HCT116 (cell line): ENCODE data around the gene CR1L. TPM values are rescaled to one million over a fixed set of nuclear protein-coding genes. Genes with fewer than 3 reads are reported as not detected.
"Not testable (repeated sequence)": the region's sequence is repeated elsewhere in the genome, so short reads cannot be mapped to it uniquely, and the experiment has no call there.

Experiments
- ATAC-seq: fragments of 200-7000 bp; cut with Tn5 transposase; 2 replicates; pipeline ENCODE4 v1.9.1; 2020; ENCODE audit warnings: mild to moderate bottlenecking, moderate library complexity
- BruUV-seq: library from RNA; stranded (reverse); fragments of 400-500 nt; replicated peaks from 2 replicates; lab custom pipeline; 2021; lab: Mats Ljungman, UMichigan
- CTCF ChIA-PET: fragments of 300-600 bp; sonication (Branson Sonifier 250); formaldehyde crosslinking; loops from one replicate; lab custom pipeline; 2021; ENCODE audit warnings: antibody characterized with exemption; lab: Charles Lee
- POLR2A ChIA-PET: fragments of 300-600, 350-600 bp; sonication (Branson Sonifier 250); formaldehyde crosslinking; loops from one replicate; lab custom pipeline; 2021; ENCODE audit warnings: antibody characterized with exemption; lab: Charles Lee
- RAD21 ChIA-PET, 2 experiments: fragments of 300-600 bp; sonication (Branson Sonifier 250); formaldehyde crosslinking; loops; one replicate each; lab custom pipeline; 2023; ENCODE audit warnings: low total read pairs in 2 of 2; ENCODE audit not compliant: uncharacterized antibody in 2 of 2, unreplicated experiment in 2 of 2, low non-redundant PET in 1 of 2; lab: Charles Lee
- DNase-seq: peaks from one replicate; pipeline ENCODE4 v3.0.0-alpha.2; 2010; ENCODE audit warnings: low read depth, low spot score
- H2AFZ ChIP-seq: fragments of 200-600 bp; shearing (Covaris generic), sonication (generic); 2 replicates; pipeline ENCODE4 v1.6.1; 2017; ENCODE audit warnings: low read depth, mixed run types, mixed read lengths, antibody characterized with exemption, low read length; ENCODE audit not compliant: poor library complexity, severe bottlenecking
- H3K27ac ChIP-seq: 2 replicates; pipeline ENCODE4 v1.5.1; 2012; ENCODE audit warnings: low read depth, low read length
- H3K27me3 ChIP-seq: fragments of 200-600 bp; sonication (generic); 2 replicates; pipeline ENCODE4 v1.6.1; 2016; ENCODE audit warnings: mixed run types, low read length, mixed read lengths; ENCODE audit not compliant: insufficient read depth
- H3K36me3 ChIP-seq, 2 experiments: fragments of 200-500 bp in 1 of 2; fragments of 200-600 bp in 1 of 2; sonication (Bioruptor generic) in 1 of 2; sonication (generic) in 1 of 2; 2 replicates each; pipeline versions ENCODE4 v1.5.1 to v1.6.1; 2014 to 2016; ENCODE audit warnings: low read length in 2 of 2, inconsistent platforms in 1 of 2, mixed read lengths in 1 of 2, mixed run types in 1 of 2; ENCODE audit not compliant: insufficient read depth in 2 of 2, control insufficient read depth in 1 of 2
- H3K4me1 ChIP-seq, 2 experiments: fragments of 200-600 bp in 1 of 2; sonication (generic) in 1 of 2; 2 replicates each; pipeline versions ENCODE4 v1.5.1 to v1.6.1; 2012 to 2017; ENCODE audit warnings: low read length in 2 of 2, inconsistent platforms in 1 of 2, mild to moderate bottlenecking in 1 of 2, mixed read lengths in 1 of 2, mixed run types in 1 of 2, moderate library complexity in 1 of 2; ENCODE audit not compliant: insufficient read depth in 2 of 2, control insufficient read depth in 1 of 2
- H3K4me2 ChIP-seq: fragments of 200-600 bp; sonication (generic); 2 replicates; pipeline ENCODE4 v1.6.1; 2017; ENCODE audit warnings: mixed run types, low read length, mixed read lengths
- H3K4me3 ChIP-seq, 2 experiments: fragments of 200-600 bp in 1 of 2; sonication (generic) in 1 of 2; replicated peaks in 1 of 2; 2 replicates each; pipeline ENCODE4 v1.5.1; 2011 to 2016; ENCODE audit warnings: low read length in 2 of 2, control low read depth in 1 of 2, low read depth in 1 of 2, mild to moderate bottlenecking in 1 of 2, mixed read lengths in 1 of 2, mixed run types in 1 of 2
- H3K79me2 ChIP-seq: fragments of 200-600 bp; sonication (generic); 2 replicates; pipeline ENCODE4 v1.6.1; 2017; ENCODE audit warnings: mild to moderate bottlenecking, mixed run types, low read length, moderate library complexity, mixed read lengths; ENCODE audit not compliant: insufficient read depth
- H3K9ac ChIP-seq: fragments of 200-600 bp; sonication (generic); 2 replicates; pipeline ENCODE4 v1.6.1; 2016; ENCODE audit warnings: low read length, mixed read lengths
- H3K9me2 ChIP-seq: fragments of 200-600 bp; sonication (generic), shearing (Covaris generic); 2 replicates; pipeline ENCODE4 v1.6.1; 2017; ENCODE audit warnings: mixed run types, mild to moderate bottlenecking, moderate library complexity; ENCODE audit not compliant: insufficient read depth
- H3K9me3 ChIP-seq, 2 experiments: fragments of 200-500 bp in 1 of 2; fragments of 200-600 bp in 1 of 2; sonication (Bioruptor generic) in 1 of 2; sonication (generic) in 1 of 2; 2 replicates each; pipeline ENCODE4 v1.6.1; 2014 to 2017; ENCODE audit warnings: low read length in 2 of 2, mixed read lengths in 2 of 2, inconsistent platforms in 1 of 2, low read depth in 1 of 2, mild to moderate bottlenecking in 1 of 2, mixed run types in 1 of 2, moderate library complexity in 1 of 2; ENCODE audit not compliant: control insufficient read depth in 1 of 2, insufficient read depth in 1 of 2
- H4K20me1 ChIP-seq: fragments of 200-600 bp; sonication (generic), shearing (Covaris generic); 2 replicates; pipeline ENCODE4 v1.6.1; 2017; ENCODE audit warnings: mixed run types, mild to moderate bottlenecking, moderate library complexity; ENCODE audit not compliant: insufficient read depth
- CBX3 ChIP-seq: IDR thresholded peaks from 2 replicates; pipeline ENCODE4 v1.6.1; 2012; ENCODE audit warnings: low read depth
- CEBPB ChIP-seq: IDR thresholded peaks from 2 replicates; pipeline ENCODE4 v1.6.1; 2012; ENCODE audit warnings: low read depth
- EZH2 ChIP-seq: fragments of 200-600 bp; sonication (generic); IDR thresholded peaks from 2 replicates; pipeline ENCODE4 v1.6.1; 2017; ENCODE audit warnings: antibody characterized with exemption, mixed run types
- FOSL1 ChIP-seq: IDR thresholded peaks from 2 replicates; pipeline ENCODE4 v1.6.1; 2012; ENCODE audit warnings: low read depth
- POLR2A ChIP-seq: IDR thresholded peaks from 2 replicates; pipeline ENCODE4 v1.7.0; 2011; ENCODE audit warnings: borderline replicate concordance; ENCODE audit not compliant: insufficient read depth, insufficient read length; ENCODE audit errors: extremely low read depth
- POLR2AphosphoS5 ChIP-seq: IDR thresholded peaks from 2 replicates; pipeline ENCODE4 v1.6.1; 2011; ENCODE audit warnings: mild to moderate bottlenecking, low read depth, low read length, moderate library complexity
- SIN3A ChIP-seq: IDR thresholded peaks from 2 replicates; pipeline ENCODE4 v1.6.1; 2012; ENCODE audit warnings: low read depth
- SRF ChIP-seq: IDR thresholded peaks from 2 replicates; pipeline ENCODE4 v1.6.1; 2012; ENCODE audit warnings: low read depth
- TCF7L2 ChIP-seq: IDR thresholded peaks from 2 replicates; pipeline ENCODE4 v1.7.0; 2011; ENCODE audit warnings: borderline replicate concordance, inconsistent platforms; ENCODE audit not compliant: insufficient read depth, insufficient read length; ENCODE audit errors: extremely low read depth
- YY1 ChIP-seq: IDR thresholded peaks from 2 replicates; pipeline ENCODE4 v1.6.1; 2011; ENCODE audit warnings: low read length, low read depth, moderate library complexity, mild to moderate bottlenecking; ENCODE audit not compliant: insufficient replicate concordance; ENCODE audit errors: extremely low read depth
- intact Hi-C: fragments of 100-400 bp; cut with micrococcal nuclease; formaldehyde crosslinking; loops from 2 replicates; pipeline ENCODE4 v1.10.0; 2022
- total RNA-seq: library from RNA; stranded (reverse); gene quantifications from one replicate; pipeline ENCODE4 v1.2.1, GENCODE V29; 2021; ENCODE audit not compliant: unreplicated experiment
- TF ChIP-seq, protein P1 (sequence below): IDR thresholded peaks from 2 replicates; pipeline ENCODE4 v1.6.1; 2012; ENCODE audit warnings: low read depth
- TF ChIP-seq, protein P2 (sequence below), 3 experiments: fragments of 200-600 bp in 1 of 3; sonication (generic) in 1 of 3; IDR thresholded peaks in 2 of 3; conservative IDR thresholded peaks in 1 of 3; 2 replicates each; pipeline ENCODE4 v1.5.1; 2012 to 2017; ENCODE audit warnings: low read depth in 2 of 3, low read length in 2 of 3, antibody characterized with exemption in 1 of 3, borderline replicate concordance in 1 of 3, control low read depth in 1 of 3, mild to moderate bottlenecking in 1 of 3, mixed read lengths in 1 of 3, mixed run types in 1 of 3, moderate library complexity in 1 of 3; ENCODE audit not compliant: insufficient read depth in 1 of 3
- TF ChIP-seq, protein P3 (sequence below): IDR thresholded peaks from 2 replicates; pipeline ENCODE4 v1.6.1; 2012

CR1L gene
- total RNA-seq, 1 experiment from 2014 or later, result 0.15 TPM

DNA sequence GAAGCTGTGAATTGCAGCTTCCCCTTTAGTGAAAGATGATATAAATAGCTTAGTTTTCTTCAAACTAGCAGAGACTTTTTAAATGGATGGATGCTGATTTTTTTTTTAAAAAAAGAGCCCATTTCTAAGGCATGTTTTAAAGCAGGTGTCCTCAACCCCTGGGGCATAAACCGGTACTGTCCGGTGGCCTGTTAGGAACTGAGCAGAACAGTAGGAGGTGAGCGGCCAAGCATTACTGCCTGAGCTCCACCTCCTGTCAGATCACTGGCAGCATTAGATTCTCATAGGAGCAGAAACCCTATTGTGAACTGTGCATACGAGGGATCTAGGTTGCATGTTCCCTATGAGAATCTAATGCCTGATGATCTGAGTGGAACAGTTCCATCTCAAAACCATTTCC, 31.2 kb downstream of the CR1L start:
- no peak for ATAC-seq
- ChIA-PET CTCF (interaction anchor here (1.0 kb wide), 1 partner anchor 22 kb away, joined by 3 read pairs; no protein-coding TSS in a partner anchor), RAD21 (no interaction called here), POLR2A (no interaction called here)
- no peaks in the 10 kb centered on the region for H3K9me3 ChIP-seq
- H3K9me2 ChIP-seq, result no peaks in the 10 kb centered on the region
- no peak for DNase-seq
- H3K9ac ChIP-seq, result no peak overlapping the region
- BruUV-seq, result no TSS peak
- H2AFZ ChIP-seq, result no peak overlapping the region
- no peaks in the 10 kb centered on the region for H3K36me3 ChIP-seq
- no peaks in the 10 kb centered on the region for H3K4me1 ChIP-seq
- H4K20me1 ChIP-seq, result no peaks in the 10 kb centered on the region
- intact Hi-C loops, result loop anchor here (10.0 kb wide), 1 partner anchor 591 kb away; the partner anchor contains the start of gene C4BPB
- TF ChIP-seq CEBPB (no peak), SRF (no peak), POLR2AphosphoS5 (no peak), CBX3 (no peak), FOSL1 (no peak), SIN3A (no peak), YY1 (no peak), EZH2 (no peak), TCF7L2 (no peak), POLR2A (no peak)
- TF ChIP-seq, protein P1, sequence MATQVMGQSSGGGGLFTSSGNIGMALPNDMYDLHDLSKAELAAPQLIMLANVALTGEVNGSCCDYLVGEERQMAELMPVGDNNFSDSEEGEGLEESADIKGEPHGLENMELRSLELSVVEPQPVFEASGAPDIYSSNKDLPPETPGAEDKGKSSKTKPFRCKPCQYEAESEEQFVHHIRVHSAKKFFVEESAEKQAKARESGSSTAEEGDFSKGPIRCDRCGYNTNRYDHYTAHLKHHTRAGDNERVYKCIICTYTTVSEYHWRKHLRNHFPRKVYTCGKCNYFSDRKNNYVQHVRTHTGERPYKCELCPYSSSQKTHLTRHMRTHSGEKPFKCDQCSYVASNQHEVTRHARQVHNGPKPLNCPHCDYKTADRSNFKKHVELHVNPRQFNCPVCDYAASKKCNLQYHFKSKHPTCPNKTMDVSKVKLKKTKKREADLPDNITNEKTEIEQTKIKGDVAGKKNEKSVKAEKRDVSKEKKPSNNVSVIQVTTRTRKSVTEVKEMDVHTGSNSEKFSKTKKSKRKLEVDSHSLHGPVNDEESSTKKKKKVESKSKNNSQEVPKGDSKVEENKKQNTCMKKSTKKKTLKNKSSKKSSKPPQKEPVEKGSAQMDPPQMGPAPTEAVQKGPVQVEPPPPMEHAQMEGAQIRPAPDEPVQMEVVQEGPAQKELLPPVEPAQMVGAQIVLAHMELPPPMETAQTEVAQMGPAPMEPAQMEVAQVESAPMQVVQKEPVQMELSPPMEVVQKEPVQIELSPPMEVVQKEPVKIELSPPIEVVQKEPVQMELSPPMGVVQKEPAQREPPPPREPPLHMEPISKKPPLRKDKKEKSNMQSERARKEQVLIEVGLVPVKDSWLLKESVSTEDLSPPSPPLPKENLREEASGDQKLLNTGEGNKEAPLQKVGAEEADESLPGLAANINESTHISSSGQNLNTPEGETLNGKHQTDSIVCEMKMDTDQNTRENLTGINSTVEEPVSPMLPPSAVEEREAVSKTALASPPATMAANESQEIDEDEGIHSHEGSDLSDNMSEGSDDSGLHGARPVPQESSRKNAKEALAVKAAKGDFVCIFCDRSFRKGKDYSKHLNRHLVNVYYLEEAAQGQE, result no peak
- TF ChIP-seq, protein P2, sequence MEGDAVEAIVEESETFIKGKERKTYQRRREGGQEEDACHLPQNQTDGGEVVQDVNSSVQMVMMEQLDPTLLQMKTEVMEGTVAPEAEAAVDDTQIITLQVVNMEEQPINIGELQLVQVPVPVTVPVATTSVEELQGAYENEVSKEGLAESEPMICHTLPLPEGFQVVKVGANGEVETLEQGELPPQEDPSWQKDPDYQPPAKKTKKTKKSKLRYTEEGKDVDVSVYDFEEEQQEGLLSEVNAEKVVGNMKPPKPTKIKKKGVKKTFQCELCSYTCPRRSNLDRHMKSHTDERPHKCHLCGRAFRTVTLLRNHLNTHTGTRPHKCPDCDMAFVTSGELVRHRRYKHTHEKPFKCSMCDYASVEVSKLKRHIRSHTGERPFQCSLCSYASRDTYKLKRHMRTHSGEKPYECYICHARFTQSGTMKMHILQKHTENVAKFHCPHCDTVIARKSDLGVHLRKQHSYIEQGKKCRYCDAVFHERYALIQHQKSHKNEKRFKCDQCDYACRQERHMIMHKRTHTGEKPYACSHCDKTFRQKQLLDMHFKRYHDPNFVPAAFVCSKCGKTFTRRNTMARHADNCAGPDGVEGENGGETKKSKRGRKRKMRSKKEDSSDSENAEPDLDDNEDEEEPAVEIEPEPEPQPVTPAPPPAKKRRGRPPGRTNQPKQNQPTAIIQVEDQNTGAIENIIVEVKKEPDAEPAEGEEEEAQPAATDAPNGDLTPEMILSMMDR (IDR thresholded peaks at IDR 0.05 in 2 of 3, conservative IDR thresholded peaks at IDR 0.05 in 1 of 3; ENCODE audit: borderline replicate concordance in 1 of 3, insufficient read depth in 1 of 3, low read depth in 2 of 3, low read length in 2 of 3), result no peak
- TF ChIP-seq, protein P3, sequence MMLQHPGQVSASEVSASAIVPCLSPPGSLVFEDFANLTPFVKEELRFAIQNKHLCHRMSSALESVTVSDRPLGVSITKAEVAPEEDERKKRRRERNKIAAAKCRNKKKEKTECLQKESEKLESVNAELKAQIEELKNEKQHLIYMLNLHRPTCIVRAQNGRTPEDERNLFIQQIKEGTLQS, result no peak
- H3K79me2 ChIP-seq, result no peaks in the 10 kb centered on the region
- no peak overlapping the region for H3K27ac ChIP-seq
- no peak overlapping the region for H3K4me3 ChIP-seq
- H3K4me2 ChIP-seq, result no peak overlapping the region
- H3K27me3 ChIP-seq, result no peaks in the 10 kb centered on the region

DNA sequence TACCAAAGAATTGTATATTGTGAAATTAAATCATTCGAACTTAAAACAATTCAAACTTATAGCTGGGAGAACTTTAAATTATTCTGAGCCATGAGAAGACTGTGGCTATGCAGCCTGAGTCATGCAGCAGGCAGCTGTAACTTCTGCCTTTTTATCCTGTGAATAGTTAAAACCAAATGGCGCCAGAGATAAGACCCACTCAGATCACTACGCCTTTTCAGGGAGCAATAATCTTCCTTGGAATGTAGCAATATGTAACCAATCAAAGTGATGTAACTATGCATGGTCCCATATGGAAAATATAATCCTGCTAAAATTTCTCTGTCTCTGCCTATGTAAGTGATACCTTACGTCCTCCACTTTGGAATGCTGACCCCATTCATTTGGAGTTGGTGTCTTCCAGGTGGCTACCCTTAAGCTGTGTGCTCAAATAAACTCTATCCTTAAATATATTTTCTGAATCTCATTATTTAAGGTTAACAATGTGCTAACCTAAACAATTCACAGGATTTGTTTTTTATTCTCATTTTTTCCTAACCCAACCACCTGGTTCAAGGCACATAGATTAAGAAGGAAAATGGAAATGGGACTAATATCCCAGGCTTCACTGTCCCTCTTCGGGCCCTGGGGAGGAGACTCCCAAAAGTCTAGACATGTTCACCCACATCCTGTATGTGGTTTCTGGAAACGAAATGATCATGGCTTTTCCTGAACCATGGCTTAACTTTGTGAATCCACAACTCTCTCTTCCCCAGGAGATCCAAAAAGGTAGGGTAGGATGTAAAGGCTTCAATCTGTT, 35.9 kb downstream of the CR1L start:
- intact Hi-C loops, H3K9me2 ChIP-seq, H3K27ac ChIP-seq, H3K36me3 ChIP-seq, H3K9me3 ChIP-seq, POLR2A ChIA-PET, ATAC-seq, H3K4me2 ChIP-seq, BruUV-seq, H3K27me3 ChIP-seq, H3K9ac ChIP-seq, H3K79me2 ChIP-seq, CTCF ChIA-PET, H3K4me1 ChIP-seq, H4K20me1 ChIP-seq, DNase-seq, H2AFZ ChIP-seq, H3K4me3 ChIP-seq, RAD21 ChIA-PET: not testable (repeated sequence)
